ENCODE data around the gene MMGT1.

DNA sequence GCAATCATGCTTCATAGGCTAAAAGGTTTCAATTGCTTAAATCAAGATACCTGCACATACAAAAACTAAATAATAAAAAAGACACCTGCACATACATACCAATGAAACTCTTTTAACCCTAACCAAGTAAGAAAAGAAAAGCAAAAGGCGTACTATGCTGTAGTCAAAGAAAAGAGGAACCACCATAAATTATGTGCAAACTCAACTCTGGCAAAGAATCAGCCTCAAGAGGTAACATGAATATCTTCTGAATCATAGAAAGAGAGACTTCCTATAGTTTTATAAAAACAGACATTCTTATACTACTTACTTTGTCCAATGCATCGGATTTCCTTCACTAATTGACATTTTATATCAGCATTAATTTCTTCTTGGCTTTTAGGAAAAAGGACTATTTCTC is 29.3 kb downstream of the MMGT1 start:
- TF ChIP-seq CTCF (IDR thresholded peaks at IDR 0.05) (no peak), POLR2A (IDR thresholded peaks at IDR 0.05) (no peak)

Measured in thyroid gland (tissue), 4 donors.